Measurements from ENCODE around the gene ITGBL1.

Gene ITGBL1

DNA sequence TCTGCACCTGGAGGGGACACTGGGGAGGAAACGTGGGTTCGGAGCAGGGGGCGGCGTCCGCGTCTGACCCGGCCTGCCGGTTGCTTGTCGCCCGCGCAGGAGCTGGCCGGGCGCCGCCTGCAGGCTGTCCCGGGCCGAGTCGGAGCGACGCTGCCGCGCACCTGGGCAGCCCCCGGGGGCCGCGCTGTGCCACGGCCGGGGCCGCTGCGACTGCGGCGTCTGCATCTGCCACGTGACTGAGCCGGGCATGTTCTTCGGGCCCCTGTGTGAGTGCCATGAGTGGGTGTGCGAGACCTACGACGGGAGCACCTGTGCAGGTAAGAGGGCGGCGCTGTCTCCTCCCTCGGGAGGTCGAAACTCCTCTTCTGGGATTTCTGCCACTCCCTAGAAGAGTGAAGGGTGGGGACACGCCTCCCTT, 1.3 kb downstream of the ITGBL1 start:
- DNase-seq (ENCODE audit: low read depth), result no peak

DNA sequence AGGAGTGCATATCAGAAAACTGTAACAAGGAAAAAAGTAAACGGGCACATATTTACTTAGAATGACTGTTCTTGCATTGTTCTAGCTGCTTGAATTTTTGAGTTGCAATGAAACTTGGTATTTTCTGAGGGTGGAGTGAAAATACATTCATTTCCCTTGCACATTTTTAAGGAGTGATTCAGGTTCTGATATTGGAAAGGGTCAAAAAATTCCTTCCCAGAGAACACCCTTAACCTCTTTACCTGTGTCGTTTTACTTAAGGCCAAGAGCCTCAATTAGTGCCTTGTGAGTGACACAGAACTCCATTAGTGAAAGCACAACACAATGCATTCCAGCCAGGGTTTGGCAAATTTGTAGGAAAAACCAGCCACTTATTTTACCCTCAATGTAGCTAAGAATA, 2.3 kb downstream of the ITGBL1 start:
- no peak for DNase-seq (ENCODE audit: low read depth)

DNA sequence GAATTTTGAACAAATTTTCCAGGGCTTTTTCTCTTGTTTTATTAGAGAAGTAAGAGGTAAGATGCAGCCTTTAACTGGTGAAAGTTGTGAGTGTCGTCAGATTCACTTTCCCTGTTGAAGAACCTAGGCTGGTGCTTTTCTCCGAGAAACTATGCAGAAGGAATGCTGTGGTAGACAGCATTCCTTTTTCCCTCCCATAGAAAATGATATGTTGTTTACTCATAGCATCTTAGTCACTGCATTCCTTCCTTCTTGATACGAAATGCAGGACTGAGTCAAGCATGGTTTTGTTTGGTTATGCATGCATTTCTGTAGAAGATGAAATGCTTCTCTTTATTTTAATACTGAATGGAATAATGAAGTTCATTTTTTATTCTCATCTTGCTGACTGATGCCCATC, 3.4 kb downstream of the ITGBL1 start:
- no peak for DNase-seq (ENCODE audit: low read depth)

DNA sequence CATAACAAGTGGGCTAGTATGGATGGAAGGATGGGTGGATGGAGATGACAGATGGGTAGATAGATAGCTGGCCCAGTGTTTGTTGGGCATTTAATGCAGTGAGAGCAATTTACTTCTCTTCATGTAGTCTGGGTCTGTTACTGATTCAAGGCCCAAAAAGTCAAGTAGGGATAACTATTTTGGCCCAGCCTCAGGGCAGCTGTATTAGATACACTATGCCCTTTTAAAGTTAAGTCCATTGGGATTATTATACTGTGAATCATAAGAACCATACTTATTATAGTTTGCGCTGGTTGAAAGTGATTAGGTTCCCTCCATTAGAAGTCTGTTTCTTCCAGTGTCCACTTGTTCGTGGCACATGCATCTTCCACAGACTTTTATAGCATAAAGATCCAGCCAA, 4.7 kb downstream of the ITGBL1 start:
- DNase-seq (ENCODE audit: low read depth), result no peak

DNA sequence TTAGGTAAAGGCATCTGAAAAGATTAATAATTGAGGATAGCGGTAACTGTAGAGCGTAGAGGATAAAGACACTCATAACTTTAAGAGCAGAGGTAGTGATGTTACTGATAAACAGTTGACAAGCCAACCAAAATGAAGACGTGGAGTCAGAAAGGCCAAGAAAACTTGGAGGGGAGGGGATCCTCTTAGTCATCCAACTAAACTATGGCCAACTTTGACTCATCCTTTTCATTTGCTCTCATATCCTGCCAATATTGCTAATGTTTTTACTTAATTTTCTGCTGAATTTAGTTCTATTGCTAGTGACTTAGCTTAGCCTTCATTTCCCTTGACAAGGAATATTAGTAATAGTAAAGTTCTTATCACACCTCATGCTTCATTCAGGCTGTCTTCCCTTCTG, 13.4 kb downstream of the ITGBL1 start:
- DNase-seq (ENCODE audit: low read depth), result no peak

DNA sequence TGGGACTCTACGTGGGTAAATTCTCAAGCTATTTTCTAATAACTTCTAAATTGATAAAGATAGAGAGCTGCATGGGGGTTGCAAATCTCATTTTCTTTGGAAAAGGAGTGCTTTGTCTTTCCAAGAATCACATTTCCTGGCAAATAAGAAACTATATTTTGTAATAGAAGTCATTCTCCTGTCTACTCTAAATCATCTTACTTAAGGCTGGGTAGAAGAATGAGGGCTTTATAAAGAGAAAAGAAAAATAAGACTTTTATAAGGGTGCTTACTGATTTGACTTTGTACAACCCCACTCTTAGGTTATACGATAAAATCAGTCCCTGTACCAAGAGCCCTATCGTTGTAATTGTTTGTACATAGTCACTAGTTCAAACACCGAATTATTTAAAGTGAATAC, 14.9 kb downstream of the ITGBL1 start:
- DNase-seq (ENCODE audit: low read depth), result no peak

DNA sequence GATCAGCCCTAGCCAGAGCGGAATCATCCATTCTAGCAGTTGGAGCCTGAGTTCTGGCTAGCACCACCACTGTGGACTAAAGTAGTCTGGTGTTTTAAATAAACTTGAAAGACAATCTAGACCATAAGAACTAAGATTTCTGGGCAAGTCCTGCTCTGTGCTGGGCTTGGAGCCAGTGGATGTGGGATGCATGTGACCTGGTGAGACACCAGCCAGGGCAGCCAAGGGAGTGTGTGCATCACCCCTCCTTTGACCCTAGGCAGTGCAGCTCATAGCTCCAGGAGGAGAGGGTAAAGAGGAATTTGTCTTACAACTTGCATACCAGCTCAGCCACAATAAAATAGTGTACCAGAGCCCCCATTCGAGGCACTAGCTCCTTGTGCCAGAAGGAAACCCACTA, 21.0 kb downstream of the ITGBL1 start:
- no peak for DNase-seq (ENCODE audit: low read depth)

DNA sequence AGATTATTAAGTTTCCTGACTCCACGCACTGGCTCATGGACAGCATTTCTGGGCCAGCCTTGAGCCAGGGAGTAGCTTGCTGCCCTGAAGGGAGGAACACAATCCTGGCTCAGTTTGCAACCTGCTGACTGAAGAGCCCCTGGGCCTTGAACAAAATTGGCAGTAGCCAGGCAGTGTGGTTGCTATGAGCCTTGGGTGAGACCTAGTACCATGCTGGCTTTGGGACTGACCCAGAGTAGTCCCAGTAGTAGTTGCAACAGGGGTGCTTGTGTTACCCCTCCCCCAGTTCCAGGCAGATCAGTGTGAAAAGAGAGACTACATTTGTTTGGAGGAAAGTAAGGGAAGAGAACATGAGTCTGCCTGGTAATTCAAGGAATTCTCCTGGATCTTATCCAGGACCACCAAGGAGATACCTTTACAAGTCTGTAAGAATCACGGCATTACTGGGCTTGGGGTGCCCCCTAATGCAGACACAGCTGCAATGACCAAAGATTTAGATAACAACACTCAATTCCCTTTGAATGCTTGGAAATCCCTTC, 22.0 kb downstream of the ITGBL1 start:
- no peak for DNase-seq (ENCODE audit: low read depth)

DNA sequence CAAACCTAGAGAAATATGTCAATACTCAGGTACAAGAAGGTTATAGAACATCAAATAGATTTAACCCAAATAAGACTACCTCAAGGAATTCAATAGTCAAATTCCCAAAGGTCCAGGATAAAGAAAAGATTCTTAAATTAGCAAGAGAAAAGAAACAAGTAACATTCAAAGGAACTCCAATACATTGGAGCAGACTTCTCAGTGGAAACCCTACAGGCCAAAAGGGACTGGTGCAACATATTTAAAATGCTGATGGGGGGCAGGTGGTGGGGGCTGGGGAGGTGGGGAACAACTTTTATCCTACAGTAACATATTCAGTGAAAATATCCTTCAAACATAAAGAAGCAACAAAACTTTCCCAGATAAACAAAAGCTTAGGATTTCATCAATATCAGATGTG, 23.1 kb downstream of the ITGBL1 start:
- DNase-seq (ENCODE audit: low read depth), result no peak

DNA sequence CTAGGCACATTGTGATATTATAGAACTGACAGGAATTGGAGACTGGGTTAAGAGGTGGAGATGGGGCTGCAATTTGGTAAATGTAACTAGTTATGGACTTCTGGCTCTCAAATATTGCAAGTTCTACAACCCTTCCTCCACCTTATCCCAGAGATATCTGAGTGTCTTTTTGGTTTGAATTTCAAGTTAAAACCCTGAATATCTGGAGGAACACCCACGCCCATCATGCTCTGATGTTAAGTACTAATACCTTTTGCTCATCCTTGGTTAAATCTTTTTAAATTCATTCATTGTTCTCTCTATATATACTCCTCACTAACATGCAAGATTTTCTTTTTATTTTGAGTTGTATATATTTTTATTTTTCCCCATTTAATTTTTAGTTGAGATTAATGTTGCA, 28.9 kb downstream of the ITGBL1 start:
- DNase-seq (ENCODE audit: low read depth), result no peak

DNA sequence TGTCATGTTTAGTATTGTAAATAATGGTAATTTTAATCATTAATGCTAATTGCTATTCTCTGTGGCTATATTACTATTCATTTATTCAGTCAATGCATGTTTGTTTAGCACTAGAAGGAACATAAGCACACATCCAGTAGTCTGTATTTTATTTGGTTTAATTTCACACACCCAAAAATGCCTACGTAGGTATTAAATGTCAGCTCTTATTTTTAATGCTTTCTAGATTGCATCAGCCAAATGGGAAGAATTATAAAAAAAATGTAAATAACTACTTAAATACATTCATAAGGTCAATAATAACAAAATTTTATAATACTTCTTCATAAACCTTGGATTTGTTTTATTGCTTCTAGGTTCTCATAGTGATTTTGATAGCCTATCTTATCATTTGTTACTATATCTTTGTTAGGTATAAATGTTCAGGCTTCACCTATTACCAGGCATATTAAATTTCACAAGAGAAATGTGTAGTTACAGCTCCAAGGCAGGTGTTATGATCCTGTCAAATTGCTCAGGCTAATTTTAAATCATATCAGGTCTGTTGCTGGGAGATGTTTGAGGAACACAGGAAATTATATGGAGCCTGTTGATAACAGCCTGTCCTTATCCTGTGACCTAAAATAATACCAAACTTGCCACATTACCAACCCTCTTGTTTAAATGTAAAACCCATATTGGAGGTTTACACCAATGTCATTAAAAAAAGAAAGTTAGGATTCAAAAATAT, 34.4 kb downstream of the ITGBL1 start:
- DNase-seq (ENCODE audit: low read depth), result no peak

DNA sequence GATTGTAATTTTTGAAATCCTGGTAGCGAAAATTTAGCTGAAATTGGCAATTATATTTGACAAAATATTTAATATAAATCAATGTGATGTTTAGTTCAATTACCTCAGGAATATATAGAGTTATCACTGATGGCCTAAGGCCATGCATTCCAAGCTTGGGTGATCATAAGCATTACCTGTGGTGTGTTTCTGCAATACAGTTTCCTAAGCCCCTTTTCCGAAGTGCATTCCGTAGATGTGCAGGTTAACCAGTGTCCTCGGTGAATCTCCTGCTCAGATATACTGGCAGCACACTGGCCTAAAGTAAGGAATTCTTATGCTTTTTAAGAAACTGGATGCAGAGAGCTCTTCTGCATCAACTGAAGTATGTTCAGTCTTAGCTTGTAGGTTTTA, 35.0 kb downstream of the ITGBL1 start:
- no peak for DNase-seq (ENCODE audit: low read depth)

DNA sequence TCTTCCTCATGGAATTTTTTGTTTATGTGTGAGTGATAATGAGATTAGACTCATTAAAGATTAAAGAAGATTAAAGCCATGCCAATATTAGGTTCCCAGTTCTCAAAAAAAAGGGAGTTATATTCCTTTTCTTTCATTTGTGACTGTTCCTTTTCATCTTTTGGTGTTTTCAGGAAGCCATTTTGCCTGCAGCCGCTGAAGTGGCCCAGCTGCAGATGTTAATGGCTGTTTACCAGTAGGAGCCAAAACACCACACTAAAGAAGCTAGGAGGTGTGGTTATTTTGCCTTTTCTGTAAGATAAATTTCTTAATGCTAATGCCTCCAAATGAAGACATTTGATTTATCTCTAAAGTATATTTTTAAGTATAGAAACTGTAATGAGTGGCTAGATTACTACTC, 36.3 kb downstream of the ITGBL1 start:
- DNase-seq (ENCODE audit: low read depth), result no peak

DNA sequence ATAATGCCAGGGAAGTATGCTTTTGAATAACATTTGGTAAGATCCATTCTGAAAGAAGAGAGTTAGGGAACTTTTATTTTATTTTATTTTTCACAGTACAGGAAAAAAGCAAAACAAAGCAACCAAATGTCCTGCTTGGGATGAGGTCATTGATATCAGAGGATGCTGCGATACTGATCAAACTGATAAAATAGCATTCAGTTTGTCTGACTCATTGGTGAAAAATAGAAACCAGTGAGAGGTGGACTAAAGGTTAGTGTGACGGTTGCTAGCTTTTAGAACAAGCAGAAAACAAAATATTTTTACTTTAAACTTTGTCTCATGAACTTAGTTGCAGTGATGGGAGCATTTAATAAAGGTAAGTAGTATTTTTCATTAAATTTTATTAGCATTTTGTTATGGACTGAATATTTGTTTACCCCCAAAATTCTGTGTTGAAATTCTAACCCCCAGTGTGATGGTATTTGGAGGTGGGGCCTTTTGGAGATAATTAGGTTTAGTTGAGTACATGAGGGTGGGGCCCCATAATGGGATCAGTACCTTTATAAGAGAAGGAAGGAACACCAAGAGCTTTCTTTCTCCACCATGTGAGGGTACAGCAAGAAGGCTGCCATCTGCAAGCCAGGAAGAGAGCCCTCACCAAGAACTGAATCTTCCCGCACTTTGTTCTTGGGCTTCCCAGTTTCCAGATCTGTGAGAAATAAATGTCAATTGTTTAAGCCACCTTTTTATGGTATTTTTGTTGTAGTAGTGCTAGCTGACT, 37.3 kb downstream of the ITGBL1 start:
- no peak for DNase-seq (ENCODE audit: low read depth)

DNA sequence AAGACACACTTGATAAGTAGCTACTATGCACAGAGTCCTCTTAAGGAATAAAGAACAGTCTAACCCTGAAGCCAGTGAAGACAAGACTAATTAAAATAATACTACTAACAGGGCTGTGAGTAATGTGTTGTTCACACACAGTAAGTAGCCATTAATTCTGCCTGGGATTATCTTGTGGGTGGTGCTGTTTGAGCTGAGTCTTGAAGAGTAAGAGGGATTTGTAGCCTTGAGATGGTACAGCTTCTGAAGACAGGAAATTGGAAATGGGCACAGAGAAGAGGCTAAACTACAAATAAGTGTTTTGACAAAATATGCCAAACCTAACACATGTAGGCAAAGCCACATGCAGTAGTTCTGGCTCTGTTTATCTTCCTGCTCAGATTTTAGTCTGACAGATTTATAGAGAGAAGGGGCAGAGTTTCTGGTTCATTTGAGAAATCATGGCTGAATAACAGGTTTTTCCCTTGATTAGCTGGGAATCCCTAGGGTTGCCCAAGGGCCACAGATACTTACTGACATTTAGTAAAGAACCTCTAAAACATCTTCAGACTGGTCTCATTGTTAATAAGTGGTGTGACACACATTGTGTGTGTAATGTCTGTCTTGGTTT, 38.0 kb downstream of the ITGBL1 start:
- DNase-seq (ENCODE audit: low read depth), result no peak

DNA sequence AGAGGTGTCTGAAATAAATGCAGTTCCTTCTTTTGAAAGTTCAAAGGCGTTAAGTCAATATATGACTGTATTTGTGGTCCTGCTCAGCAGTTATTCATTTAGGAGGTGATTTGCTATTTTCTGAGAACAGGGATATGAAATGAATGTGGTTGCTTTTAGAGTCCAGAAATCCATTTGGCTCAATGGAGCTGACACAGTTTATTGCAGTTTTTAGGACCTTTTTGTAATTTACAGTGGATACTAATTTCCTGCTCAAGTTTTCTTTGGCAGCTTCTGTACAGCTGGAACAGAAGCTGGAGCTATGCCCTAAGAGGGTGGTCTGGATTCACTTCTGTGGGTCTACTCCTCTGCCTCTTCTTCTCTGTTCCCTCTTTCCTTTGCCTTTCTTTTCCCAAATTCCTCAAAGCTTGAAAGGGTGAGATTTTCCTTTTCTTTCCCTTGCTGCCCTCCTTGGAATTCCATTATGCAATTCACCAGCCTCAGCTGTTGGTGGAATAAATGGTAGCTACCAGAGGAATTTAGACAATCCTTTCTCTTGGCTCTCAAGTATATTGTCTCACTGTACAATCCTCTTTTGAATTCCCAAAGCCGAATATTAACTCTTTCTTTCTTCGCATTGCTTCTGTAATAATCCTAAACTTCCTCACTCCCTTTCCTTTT, 39.9 kb downstream of the ITGBL1 start:
- DNase-seq (ENCODE audit: low read depth), result no peak

DNA sequence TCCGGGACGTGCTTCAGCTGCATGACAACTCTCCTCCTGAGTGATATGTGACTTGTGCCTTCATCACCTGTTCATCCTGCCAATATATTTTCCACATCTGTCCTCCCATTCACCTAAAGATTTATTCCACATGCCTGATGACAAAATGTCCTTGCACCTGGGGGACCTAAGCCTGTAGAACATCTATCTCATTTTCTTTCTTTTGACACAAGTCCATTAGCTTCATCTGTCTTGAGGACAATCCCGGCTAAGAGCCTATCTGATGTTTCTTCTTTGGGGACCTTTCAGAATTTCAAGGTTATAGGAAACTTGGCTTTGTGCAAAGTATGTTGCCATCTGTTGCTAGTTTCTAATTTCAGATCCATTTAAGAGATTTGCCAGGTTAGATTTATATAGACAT, 41.1 kb downstream of the ITGBL1 start:
- no peak for DNase-seq (ENCODE audit: low read depth)

DNA sequence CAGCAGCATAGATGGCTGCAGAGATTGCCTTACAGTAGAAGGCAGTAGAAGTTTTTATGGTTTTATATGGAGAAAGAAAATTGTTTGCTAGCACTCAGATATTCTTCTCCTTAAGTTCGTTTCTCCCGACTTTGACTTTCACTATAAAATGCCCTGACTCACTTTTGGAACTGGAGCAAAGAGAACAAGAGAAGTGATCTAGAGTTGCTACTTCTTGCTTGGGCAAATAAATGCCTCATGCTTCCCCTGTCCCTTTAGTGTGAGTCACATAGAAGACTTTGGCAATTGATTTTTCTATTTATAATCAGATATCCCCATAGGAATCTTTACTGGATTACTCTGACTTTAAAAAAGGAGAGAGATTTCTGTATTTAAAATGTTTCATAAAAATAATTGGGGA, 46.9 kb downstream of the ITGBL1 start:
- DNase-seq (ENCODE audit: low read depth), result no peak

DNA sequence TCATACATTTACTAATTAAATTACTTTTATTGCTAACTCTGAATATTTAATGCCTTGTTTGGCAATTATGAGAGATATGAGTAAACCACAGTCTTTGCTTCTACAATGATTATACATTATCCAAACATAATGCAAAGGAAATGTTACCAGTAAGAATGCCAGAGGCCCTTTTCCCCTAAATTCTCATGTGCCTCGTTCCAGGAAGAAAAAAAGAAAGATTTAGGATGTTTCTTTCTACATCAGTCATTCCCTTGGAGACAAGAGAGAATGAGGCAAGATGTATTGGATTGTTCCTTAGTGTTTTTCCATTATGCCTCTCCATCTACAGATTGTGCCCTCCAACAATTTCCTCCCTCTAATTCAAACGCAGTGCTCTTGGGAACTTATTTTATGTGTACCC, 50.1 kb downstream of the ITGBL1 start:
- no peak for DNase-seq (ENCODE audit: low read depth)

DNA sequence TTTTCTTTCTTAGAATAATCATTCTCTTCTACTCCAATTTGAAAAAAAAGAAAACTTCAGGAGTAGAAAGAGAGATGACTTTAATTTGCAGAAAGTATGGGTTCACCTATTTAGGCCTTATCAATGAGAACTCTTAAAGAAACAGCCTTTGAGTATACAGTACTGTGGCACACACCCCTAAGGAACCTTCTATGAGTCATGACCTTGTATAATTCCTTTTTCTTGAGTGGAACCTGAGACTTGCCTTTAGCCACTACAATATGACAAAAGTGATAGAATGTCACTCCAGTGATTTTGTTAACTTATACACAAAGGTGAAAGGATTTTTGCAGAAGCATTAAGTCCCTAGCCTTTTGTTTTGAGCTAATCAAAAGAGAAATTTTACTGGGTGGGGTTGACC, 58.7 kb downstream of the ITGBL1 start:
- no peak for DNase-seq (ENCODE audit: low read depth)

DNA sequence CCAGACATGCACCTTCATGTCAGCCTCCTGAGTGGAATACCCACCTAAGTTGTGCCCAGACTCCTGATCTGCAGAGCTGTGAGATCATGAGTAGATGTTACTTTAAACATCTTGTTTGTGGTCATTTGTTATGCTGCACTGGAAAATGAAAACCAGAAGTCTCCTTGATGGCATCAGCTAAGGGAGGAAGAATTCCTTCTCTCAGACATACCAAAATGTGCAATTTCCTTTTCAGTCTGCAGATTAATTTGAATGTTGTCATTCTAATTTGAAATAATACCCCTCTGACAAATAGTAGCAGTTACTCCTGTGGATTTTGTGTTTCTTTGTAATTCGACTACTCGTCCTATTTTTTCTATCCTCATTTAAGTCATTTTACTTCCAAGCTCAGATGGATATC, 59.3 kb downstream of the ITGBL1 start:
- no peak for DNase-seq (ENCODE audit: low read depth)

DNA sequence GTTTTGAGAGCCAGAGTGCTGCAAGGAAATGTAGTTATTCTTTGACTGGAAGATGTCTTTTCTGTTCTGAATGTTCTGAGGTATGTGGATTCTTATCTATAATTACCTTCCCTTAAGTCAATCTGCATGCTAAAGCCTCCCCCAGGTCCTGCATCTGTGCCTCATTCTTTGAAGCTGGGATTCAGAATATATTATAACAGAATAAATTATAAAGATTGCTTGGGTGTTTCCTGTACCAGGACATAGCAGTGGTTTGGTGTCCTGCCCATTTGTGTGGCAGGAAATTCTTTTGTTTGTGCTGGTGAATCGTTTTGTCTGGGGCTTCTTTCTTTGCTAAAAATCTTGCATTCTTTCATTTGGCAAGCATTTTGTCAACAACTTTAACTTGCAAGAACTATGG, 60.2 kb downstream of the ITGBL1 start:
- DNase-seq (ENCODE audit: low read depth), result no peak

DNA sequence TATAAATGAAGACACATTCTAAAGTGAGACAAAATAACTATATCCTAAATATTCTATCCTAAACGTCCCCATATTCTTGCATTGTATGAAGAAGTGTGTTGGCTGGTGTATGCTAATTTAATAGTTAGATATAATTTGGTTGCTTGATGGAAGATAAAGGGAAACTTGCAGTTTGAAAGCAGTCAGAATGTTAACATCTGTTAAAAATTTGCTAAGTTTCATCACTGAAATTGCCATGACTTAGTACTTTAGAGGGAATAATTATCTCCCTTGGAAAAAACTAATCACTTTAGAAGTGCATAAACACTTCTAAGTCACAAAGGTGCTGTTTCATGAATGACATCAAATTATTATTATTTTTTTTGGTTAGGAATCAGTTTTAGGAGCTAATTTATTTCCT, 61.6 kb downstream of the ITGBL1 start:
- no peak for DNase-seq (ENCODE audit: low read depth)
